SK-N-SH treated with all-trans-retinoic acid at 6 μM for 48 hours (cell line): ENCODE results near the gene TMEM240.
"Not testable (repeated sequence)": the region's sequence is repeated elsewhere in the genome, so short reads cannot be mapped to it uniquely, and the experiment has no call there.

Experiments used
- CSDC2 ChIP-seq: fragments of 250-450 bp; sonication (Bioruptor Pico); IDR thresholded peaks from 2 replicates; pipeline ENCODE4 v1.5.0; 2020; ENCODE audit warnings: mild to moderate bottlenecking, moderate library complexity
- ESRRG ChIP-seq: fragments of 250-450 bp; sonication (Bioruptor Pico); IDR thresholded peaks from 2 replicates; pipeline ENCODE4 v1.6.1; 2021; ENCODE audit warnings: mild to moderate bottlenecking
- GLIS3 ChIP-seq: fragments of 250-450 bp; sonication (Bioruptor Pico); IDR thresholded peaks from 2 replicates; pipeline ENCODE4 v1.5.0; 2020; ENCODE audit warnings: mild to moderate bottlenecking, moderate library complexity
- PPARA ChIP-seq: fragments of 250-450 bp; sonication (Bioruptor Pico); IDR thresholded peaks from 2 replicates; pipeline ENCODE4 v1.5.0; 2020; ENCODE audit warnings: mild to moderate bottlenecking, borderline replicate concordance
- RARB ChIP-seq: fragments of 250-450 bp; sonication (Bioruptor Pico); IDR thresholded peaks from 2 replicates; pipeline ENCODE4 v1.8.0; 2021; ENCODE audit warnings: mild to moderate bottlenecking, moderate library complexity
- SNAI2 ChIP-seq: fragments of 250-450 bp; sonication (Bioruptor Pico); IDR thresholded peaks from 2 replicates; pipeline ENCODE4 v1.5.0; 2020; ENCODE audit warnings: mild to moderate bottlenecking, moderate library complexity
- ZFP30 ChIP-seq: fragments of 450-650 bp; formaldehyde crosslinking; IDR thresholded peaks from 2 replicates; pipeline ENCODE4 v1.5.0; 2022; ENCODE audit warnings: mild to moderate bottlenecking, moderate library complexity
- ZNF70 ChIP-seq: fragments of 450-650 bp; formaldehyde crosslinking; IDR thresholded peaks from 2 replicates; pipeline ENCODE4 v1.5.0; 2020; ENCODE audit warnings: mild to moderate bottlenecking, moderate library complexity
- ZNF8 ChIP-seq: fragments of 450-650 bp; formaldehyde crosslinking; IDR thresholded peaks from 2 replicates; pipeline ENCODE4 v1.5.0; 2020; ENCODE audit warnings: mild to moderate bottlenecking, moderate library complexity
- TF ChIP-seq, protein P1 (sequence below): fragments of 250-450 bp; sonication (Bioruptor Pico); IDR thresholded peaks from 2 replicates; pipeline ENCODE4 v1.5.1; 2020; ENCODE audit warnings: low read depth, mild to moderate bottlenecking, moderate library complexity
- TF ChIP-seq, protein P2 (sequence below): fragments of 250-450 bp; sonication (Bioruptor Pico); IDR thresholded peaks from 2 replicates; pipeline ENCODE4 v1.8.0; 2020; ENCODE audit warnings: mild to moderate bottlenecking, moderate library complexity, borderline replicate concordance
- TF ChIP-seq, protein P3 (sequence below): fragments of 250-450 bp; sonication (Bioruptor Pico); IDR thresholded peaks from 2 replicates; pipeline ENCODE4 v1.5.1; 2021; ENCODE audit warnings: mild to moderate bottlenecking, moderate library complexity

DNA sequence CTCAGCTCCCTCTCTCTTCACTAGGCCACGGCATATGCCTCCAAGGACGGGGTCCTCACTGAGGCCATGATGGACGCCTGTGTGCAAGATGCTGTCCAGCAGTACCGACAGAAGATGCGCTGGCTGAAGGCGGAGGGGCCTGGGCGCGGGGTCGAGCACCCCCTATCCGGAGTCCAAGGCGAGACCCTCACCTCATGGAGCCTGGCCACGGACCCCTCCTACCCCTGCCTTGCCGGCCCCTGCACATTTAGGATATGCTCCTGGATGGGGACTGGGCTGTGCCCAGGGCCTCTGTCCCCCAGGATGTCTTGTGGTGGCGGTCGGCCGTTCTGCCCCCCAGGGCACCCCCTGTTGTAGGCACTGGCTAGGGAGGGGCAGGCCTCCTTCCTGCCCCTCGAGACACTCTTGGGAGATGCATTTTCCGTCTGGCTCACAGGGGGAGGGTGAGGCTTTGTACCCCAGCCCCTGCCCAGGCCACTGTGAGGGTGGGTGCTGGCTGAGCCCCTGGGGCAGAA lies 44.9 kb downstream of the TMEM240 start:
- TF ChIP-seq SNAI2, ZFP30, PPARA, CSDC2, ZNF8, GLIS3, ZNF70, RARB, ESRRG (CRISPR knock-in tag): not testable (repeated sequence)
- TF ChIP-seq, protein P1, sequence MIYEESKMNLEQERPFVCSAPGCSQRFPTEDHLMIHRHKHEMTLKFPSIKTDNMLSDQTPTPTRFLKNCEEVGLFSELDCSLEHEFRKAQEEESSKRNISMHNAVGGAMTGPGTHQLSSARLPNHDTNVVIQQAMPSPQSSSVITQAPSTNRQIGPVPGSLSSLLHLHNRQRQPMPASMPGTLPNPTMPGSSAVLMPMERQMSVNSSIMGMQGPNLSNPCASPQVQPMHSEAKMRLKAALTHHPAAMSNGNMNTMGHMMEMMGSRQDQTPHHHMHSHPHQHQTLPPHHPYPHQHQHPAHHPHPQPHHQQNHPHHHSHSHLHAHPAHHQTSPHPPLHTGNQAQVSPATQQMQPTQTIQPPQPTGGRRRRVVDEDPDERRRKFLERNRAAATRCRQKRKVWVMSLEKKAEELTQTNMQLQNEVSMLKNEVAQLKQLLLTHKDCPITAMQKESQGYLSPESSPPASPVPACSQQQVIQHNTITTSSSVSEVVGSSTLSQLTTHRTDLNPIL (CRISPR knock-in tag) = not testable (repeated sequence)
- TF ChIP-seq, protein P2, sequence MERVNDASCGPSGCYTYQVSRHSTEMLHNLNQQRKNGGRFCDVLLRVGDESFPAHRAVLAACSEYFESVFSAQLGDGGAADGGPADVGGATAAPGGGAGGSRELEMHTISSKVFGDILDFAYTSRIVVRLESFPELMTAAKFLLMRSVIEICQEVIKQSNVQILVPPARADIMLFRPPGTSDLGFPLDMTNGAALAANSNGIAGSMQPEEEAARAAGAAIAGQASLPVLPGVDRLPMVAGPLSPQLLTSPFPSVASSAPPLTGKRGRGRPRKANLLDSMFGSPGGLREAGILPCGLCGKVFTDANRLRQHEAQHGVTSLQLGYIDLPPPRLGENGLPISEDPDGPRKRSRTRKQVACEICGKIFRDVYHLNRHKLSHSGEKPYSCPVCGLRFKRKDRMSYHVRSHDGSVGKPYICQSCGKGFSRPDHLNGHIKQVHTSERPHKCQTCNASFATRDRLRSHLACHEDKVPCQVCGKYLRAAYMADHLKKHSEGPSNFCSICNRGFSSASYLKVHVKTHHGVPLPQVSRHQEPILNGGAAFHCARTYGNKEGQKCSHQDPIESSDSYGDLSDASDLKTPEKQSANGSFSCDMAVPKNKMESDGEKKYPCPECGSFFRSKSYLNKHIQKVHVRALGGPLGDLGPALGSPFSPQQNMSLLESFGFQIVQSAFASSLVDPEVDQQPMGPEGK (CRISPR knock-in tag) = not testable (repeated sequence)
- TF ChIP-seq, protein P3, sequence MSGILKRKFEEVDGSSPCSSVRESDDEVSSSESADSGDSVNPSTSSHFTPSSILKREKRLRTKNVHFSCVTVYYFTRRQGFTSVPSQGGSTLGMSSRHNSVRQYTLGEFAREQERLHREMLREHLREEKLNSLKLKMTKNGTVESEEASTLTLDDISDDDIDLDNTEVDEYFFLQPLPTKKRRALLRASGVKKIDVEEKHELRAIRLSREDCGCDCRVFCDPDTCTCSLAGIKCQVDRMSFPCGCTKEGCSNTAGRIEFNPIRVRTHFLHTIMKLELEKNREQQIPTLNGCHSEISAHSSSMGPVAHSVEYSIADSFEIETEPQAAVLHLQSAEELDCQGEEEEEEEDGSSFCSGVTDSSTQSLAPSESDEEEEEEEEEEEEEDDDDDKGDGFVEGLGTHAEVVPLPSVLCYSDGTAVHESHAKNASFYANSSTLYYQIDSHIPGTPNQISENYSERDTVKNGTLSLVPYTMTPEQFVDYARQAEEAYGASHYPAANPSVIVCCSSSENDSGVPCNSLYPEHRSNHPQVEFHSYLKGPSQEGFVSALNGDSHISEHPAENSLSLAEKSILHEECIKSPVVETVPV (CRISPR knock-in tag) = not testable (repeated sequence)
